OCI-LY7 (cell line): ENCODE results near the gene DLGAP1.
"Not testable (repeated sequence)": the region's sequence is repeated elsewhere in the genome, so short reads cannot be mapped to it uniquely, and the experiment has no call there.

Source experiments
- CTCF ChIP-seq: fragments of 200-600 bp; sonication (generic); conservative IDR thresholded peaks from 2 replicates; pipeline ENCODE4 v1.5.1; 2014; ENCODE audit warnings: mild to moderate bottlenecking, antibody characterized with exemption, low read length, moderate library complexity, mixed read lengths
- EZH2phosphoT487 ChIP-seq: fragments of 200-600 bp; sonication (generic); IDR thresholded peaks from 2 replicates; pipeline ENCODE4 v1.6.1; 2018; ENCODE audit warnings: low read depth, borderline replicate concordance, mild to moderate bottlenecking, mixed run types, antibody characterized with exemption, low read length, moderate library complexity, mixed read lengths

- TF ChIP-seq CTCF, EZH2phosphoT487: not testable (repeated sequence)
These were observed 432.4 kb downstream of the DLGAP1 start for GRCh38 chr18:4022749-4023148.
